Peyer's patch (tissue), 4 donors: Measurements from ENCODE around the gene COLEC11. TPM values are rescaled to one million over a fixed set of nuclear protein-coding genes. Genes with fewer than 3 reads are reported as not detected.

Experiments used
- DNase-seq, 3 donors: peaks; one replicate each; pipeline ENCODE4 v3.0.0-alpha.2; 2017 to 2019
- H3K27ac ChIP-seq, 4 donors: fragments of 200-600 bp; sonication (generic); one replicate each; pipeline ENCODE4 v1.5.1; 2016 to 2019
- H3K27me3 ChIP-seq, 2 donors: fragments of 200-600 bp; sonication (generic); one replicate each; pipeline ENCODE4 v1.5.1; 2019
- H3K36me3 ChIP-seq, 3 donors: fragments of 200-600 bp; sonication (generic); one replicate each; pipeline ENCODE4 v1.5.1; 2016 to 2019
- H3K4me1 ChIP-seq, 4 donors: fragments of 200-600 bp; sonication (generic); one replicate each; pipeline ENCODE4 v1.5.1; 2016 to 2019
- H3K4me3 ChIP-seq, 4 donors: fragments of 200-600 bp; sonication (generic); 1 replicate in 3 of 4; 2 replicates in 1 of 4; pipeline ENCODE4 v1.5.1; 2016 to 2019; ENCODE audit warnings: mild to moderate bottlenecking in 1 of 4
- H3K9me3 ChIP-seq, 4 donors: fragments of 200-600 bp; sonication (generic); one replicate each; pipeline ENCODE4 v1.5.1; 2016 to 2019; ENCODE audit warnings: mild to moderate bottlenecking in 1 of 4
- POLR2A ChIP-seq, 2 donors: fragments of 450-650 bp; IDR thresholded peaks; one replicate each; pipeline ENCODE4 v1.5.1; 2017; ENCODE audit warnings: antibody characterized with exemption in 2 of 2, mild to moderate bottlenecking in 2 of 2, moderate library complexity in 2 of 2
- total RNA-seq, 4 donors: library from RNA; depleted of rRNA; stranded (reverse); fragments of >200 nt; gene quantifications; one replicate each; pipeline ENCODE4 v1.1.0, GENCODE V29; 2016
- TF ChIP-seq, protein P1 (sequence below), 6 experiments: fragments of 450-650 bp in 4 of 6; fragments of 200-600 bp in 2 of 6; sonication (generic) in 1 of 6; IDR thresholded peaks; one replicate each; pipeline ENCODE4 v1.5.1; 2017 to 2019; ENCODE audit warnings: antibody characterized with exemption in 6 of 6, mild to moderate bottlenecking in 3 of 6, moderate library complexity in 1 of 6

The COLEC11 gene
- total RNA-seq, 4 donors from 2014 or later = 0.70 to 5.8 (median 1.1) TPM; not detected in 1

DNA sequence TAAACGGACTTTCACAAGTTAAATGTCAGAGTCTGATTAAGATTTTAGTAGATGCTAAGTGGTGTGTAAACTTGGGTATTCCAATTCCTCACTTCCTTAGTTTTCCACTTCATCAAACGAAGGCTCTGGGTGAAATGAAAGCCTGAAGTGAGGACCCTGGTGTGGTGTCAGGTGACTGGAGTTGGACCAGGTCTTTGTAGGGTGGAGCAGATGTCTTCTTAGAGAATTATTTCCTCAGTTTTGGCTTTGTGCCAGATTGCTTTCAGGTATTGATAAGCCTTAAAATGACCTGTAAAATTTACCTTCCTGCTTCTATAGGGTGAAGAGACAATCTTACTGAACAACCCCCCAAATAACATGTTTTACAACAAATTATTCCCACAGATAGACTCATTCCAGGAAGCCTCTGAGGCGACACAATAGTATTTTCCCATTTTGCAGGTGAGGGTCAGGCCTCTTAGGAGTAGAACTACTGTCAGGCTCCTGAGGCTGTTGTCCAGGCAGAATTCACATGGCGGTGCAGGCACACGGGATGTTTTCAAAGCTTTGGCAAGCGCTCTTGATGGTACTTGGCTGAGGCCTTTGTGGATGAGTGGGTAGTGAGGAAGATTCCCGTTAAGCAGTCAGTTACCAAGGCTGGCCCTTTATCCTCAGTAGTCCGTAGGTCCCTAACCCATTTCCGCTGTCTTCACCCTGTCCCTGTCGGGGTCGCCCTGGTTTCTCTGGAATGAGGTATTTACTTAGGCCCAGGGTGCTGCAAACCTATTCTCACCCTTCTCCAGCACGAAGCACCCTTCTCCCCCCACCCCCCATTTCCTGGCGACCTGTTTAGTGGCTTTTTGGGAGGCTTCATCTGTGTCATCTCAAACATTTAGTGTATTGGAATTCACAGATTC is 13.3 kb upstream of the COLEC11 start:
- DNase-seq = no peak
- peaks cover 0 to 32% (median 0%) of the 10 kb centered on the region in 4 donors for H3K4me1 ChIP-seq
- no peak overlapping the region for H3K27ac ChIP-seq
- H3K36me3 ChIP-seq = peaks cover 0 to 64% (median 3%) of the 10 kb centered on the region in 3 donors
- TF ChIP-seq, protein P1, sequence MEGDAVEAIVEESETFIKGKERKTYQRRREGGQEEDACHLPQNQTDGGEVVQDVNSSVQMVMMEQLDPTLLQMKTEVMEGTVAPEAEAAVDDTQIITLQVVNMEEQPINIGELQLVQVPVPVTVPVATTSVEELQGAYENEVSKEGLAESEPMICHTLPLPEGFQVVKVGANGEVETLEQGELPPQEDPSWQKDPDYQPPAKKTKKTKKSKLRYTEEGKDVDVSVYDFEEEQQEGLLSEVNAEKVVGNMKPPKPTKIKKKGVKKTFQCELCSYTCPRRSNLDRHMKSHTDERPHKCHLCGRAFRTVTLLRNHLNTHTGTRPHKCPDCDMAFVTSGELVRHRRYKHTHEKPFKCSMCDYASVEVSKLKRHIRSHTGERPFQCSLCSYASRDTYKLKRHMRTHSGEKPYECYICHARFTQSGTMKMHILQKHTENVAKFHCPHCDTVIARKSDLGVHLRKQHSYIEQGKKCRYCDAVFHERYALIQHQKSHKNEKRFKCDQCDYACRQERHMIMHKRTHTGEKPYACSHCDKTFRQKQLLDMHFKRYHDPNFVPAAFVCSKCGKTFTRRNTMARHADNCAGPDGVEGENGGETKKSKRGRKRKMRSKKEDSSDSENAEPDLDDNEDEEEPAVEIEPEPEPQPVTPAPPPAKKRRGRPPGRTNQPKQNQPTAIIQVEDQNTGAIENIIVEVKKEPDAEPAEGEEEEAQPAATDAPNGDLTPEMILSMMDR (IDR thresholded peaks at IDR 0.05) = no peak
- no peak for TF ChIP-seq POLR2A (IDR thresholded peaks at IDR 0.05)
- no peak overlapping the region for H3K4me3 ChIP-seq
- H3K27me3 ChIP-seq = no peaks in the 10 kb centered on the region
- no peaks in the 10 kb centered on the region for H3K9me3 ChIP-seq

DNA sequence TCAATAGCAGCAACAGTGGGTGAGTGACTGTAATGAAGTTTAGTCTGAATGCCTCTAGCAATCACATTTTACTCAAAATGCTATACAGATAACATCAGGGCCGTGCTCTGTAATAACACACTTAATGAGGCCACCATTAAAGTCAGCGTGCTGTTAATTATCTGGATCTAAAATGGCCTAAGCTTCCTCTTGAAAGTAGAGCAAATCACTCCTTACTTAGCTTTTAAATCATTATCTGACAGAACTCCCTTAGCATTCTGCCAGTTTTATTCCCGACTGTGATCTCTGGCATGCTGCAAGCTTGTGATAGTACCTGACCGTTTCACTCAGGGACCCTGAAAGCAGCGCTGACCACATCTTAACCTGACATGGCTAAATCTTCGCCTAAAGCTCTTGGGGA is 10.8 kb upstream of the COLEC11 start:
- H3K4me3 ChIP-seq = no peak overlapping the region
- H3K9me3 ChIP-seq = no peaks in the 10 kb centered on the region
- H3K4me1 ChIP-seq = peaks cover 0 to 8% (median 0%) of the 10 kb centered on the region in 4 donors
- H3K27me3 ChIP-seq = no peaks in the 10 kb centered on the region
- H3K36me3 ChIP-seq = peaks cover 0 to 39% (median 3%) of the 10 kb centered on the region in 3 donors
- no peak for DNase-seq
- no peak for TF ChIP-seq POLR2A (IDR thresholded peaks at IDR 0.05)
- TF ChIP-seq, protein P1 (IDR thresholded peaks at IDR 0.05) = no peak
- H3K27ac ChIP-seq = peak overlapping the region in 2 of 4 donors; percentile 76 to 79

GRCh38 chr2:3584608-3585260 is 10.2 kb upstream of the COLEC11 start:
- no peak overlapping the region for H3K4me3 ChIP-seq
- no peak for DNase-seq

GRCh38 chr2:3585261-3586109 is 9.4 kb upstream of the COLEC11 start:
- peak overlapping the region in 1 of 4 donors; percentile 35 for H3K4me3 ChIP-seq
- TF ChIP-seq POLR2A (IDR thresholded peaks at IDR 0.05) = no peak
- TF ChIP-seq, protein P1 (IDR thresholded peaks at IDR 0.05) = no peak

More at GRCh38 chr2:3584608-3585260, 10.2 kb upstream of the COLEC11 start:
- Histone ChIP-seq H3K9me3 (no peaks in the 10 kb centered on the region), H3K27me3 (no peaks in the 10 kb centered on the region), H3K27ac (peak overlapping the region; percentile 46 to 79 (median 68)), H3K36me3 (peaks cover 0 to 32% (median 3%) of the 10 kb centered on the region in 3 donors), H3K4me1 (peaks cover 0 to 6% (median 0%) of the 10 kb centered on the region in 4 donors)
- TF ChIP-seq POLR2A (IDR thresholded peaks at IDR 0.05) = no peak
- TF ChIP-seq, protein P1 (IDR thresholded peaks at IDR 0.05) = no peak

DNA sequence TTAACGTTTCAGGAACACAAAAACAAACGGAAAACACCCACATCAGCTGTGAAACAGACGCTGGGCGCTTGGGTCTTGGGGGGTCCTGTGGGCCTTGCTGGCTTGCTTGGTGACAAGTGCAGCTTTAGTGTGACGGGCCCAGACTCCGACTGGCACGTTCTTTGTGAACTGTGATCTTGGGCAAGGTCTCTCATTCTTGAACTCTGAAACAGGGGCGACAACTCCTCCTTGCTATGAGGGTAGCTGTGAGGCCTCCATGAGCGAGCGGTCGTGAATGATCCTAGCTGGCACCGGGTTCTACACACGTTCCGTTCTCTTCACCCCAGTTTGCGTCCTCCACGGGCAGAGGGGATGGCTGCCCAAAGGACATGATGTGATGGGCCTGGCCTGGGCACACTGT is 8.7 kb upstream of the COLEC11 start:
- H3K4me3 ChIP-seq = no peak overlapping the region
- H3K27ac ChIP-seq = peak overlapping the region; percentile 20 to 79 (median 54)
- no peak for DNase-seq
- H3K4me1 ChIP-seq = peaks cover 0 to 6% (median 0%) of the 10 kb centered on the region in 4 donors
- H3K9me3 ChIP-seq = no peaks in the 10 kb centered on the region
- no peaks in the 10 kb centered on the region for H3K27me3 ChIP-seq
- TF ChIP-seq, protein P1 (IDR thresholded peaks at IDR 0.05) = no peak
- no peak for TF ChIP-seq POLR2A (IDR thresholded peaks at IDR 0.05)
- H3K36me3 ChIP-seq = peaks cover 0 to 18% (median 0%) of the 10 kb centered on the region in 3 donors

More at GRCh38 chr2:3585261-3586109, 9.4 kb upstream of the COLEC11 start:
- Histone ChIP-seq H3K4me1 (peaks cover 0 to 6% (median 0%) of the 10 kb centered on the region in 4 donors), H3K27me3 (no peaks in the 10 kb centered on the region), H3K9me3 (no peaks in the 10 kb centered on the region), H3K36me3 (peaks cover 0 to 25% (median under 1%) of the 10 kb centered on the region in 3 donors), H3K27ac (peak overlapping the region; percentile 46 to 79 (median 68))
- peak in 1 of 3 donors; percentile 56 for DNase-seq
